RPMI7951 (cell line): Measurements from ENCODE around the gene MSANTD3. TPM values are rescaled to one million over a fixed set of nuclear protein-coding genes. Genes with fewer than 3 reads are reported as not detected.

Experiments
- total RNA-seq: library from RNA; depleted of rRNA; stranded (reverse); fragments of >200 nt; shearing (Covaris generic); gene quantifications from 2 replicates; pipeline ENCODE4 v1.2.3, GENCODE V29; 2014; rRNA removed

The MSANTD3 gene
- total RNA-seq, 1 experiment from 2014 or later: 75.1 TPM

Other genes with a start within 250 kb of the MSANTD3 start
- 33.4 and 38.3 TPM in 2 replicates for gene TEX10, start 74.2 kb upstream of the MSANTD3 start, total RNA-seq
- 0.48 and 2.1 TPM in 2 replicates for gene TMEFF1, start 46.0 kb downstream of the MSANTD3 start, total RNA-seq
- 0.48 and 0.59 TPM in 2 replicates for gene CAVIN4, start 150.9 kb downstream of the MSANTD3 start, total RNA-seq